ENCODE data around the gene SEC31A.
"Not testable (repeated sequence)": the region's sequence is repeated elsewhere in the genome, so short reads cannot be mapped to it uniquely, and the experiment has no call there.

SEC31A gene

GRCh38 chr4:82864336-82864979 is 26.5 kb downstream of the SEC31A start:
- DNase-seq (ENCODE audit: low spot score) = no peak
- no peak for TF ChIP-seq CTCF (IDR thresholded peaks at IDR 0.05; ENCODE audit: borderline replicate concordance, control extremely low read depth, extremely low read depth, insufficient read depth, missing control alignments)

GRCh38 chr4:82861529-82861928 is 29.4 kb downstream of the SEC31A start:
- no peak for TF ChIP-seq CTCF (IDR thresholded peaks at IDR 0.05; ENCODE audit: borderline replicate concordance, control extremely low read depth, extremely low read depth, insufficient read depth, missing control alignments)
- in situ Hi-C loops (cut with MboI; ENCODE audit: low sequenced_read_pairs, unreplicated experiment) = no loop called here
- DNase-seq (ENCODE audit: low spot score) = no peak

More at GRCh38 chr4:82864336-82864979, 26.5 kb downstream of the SEC31A start:
- in situ Hi-C loops (cut with MboI; ENCODE audit: low sequenced_read_pairs, unreplicated experiment) = no loop called here

GRCh38 chr4:82860487-82860886 is 30.5 kb downstream of the SEC31A start:
- in situ Hi-C loops (cut with MboI; ENCODE audit: low sequenced_read_pairs, unreplicated experiment); DNase-seq (ENCODE audit: low spot score): not testable (repeated sequence)

- TF ChIP-seq CTCF (IDR thresholded peaks at IDR 0.05; ENCODE audit: borderline replicate concordance, control extremely low read depth, extremely low read depth, insufficient read depth, missing control alignments) = no peak
- in situ Hi-C loops (cut with MboI; ENCODE audit: low sequenced_read_pairs, unreplicated experiment) = no loop called here
- DNase-seq (ENCODE audit: low spot score) = no peak
Measured at GRCh38 chr4:82852751-82853285, 38.1 kb downstream of the SEC31A start.

- TF ChIP-seq CTCF (IDR thresholded peaks at IDR 0.05; ENCODE audit: borderline replicate concordance, control extremely low read depth, extremely low read depth, insufficient read depth, missing control alignments) = peak; percentile 25
- DNase-seq (ENCODE audit: low spot score) = peak; percentile 15
- in situ Hi-C loops (cut with MboI; ENCODE audit: low sequenced_read_pairs, unreplicated experiment) = no loop called here
Measured at GRCh38 chr4:82851885-82852750, 38.8 kb downstream of the SEC31A start.

- in situ Hi-C loops (cut with MboI; ENCODE audit: low sequenced_read_pairs, unreplicated experiment) = no loop called here
- DNase-seq (ENCODE audit: low spot score) = no peak
- TF ChIP-seq CTCF (IDR thresholded peaks at IDR 0.05; ENCODE audit: borderline replicate concordance, control extremely low read depth, extremely low read depth, insufficient read depth, missing control alignments) = no peak
Measured at GRCh38 chr4:82851318-82851717, 39.6 kb downstream of the SEC31A start.

- no peak for TF ChIP-seq CTCF (IDR thresholded peaks at IDR 0.05; ENCODE audit: borderline replicate concordance, control extremely low read depth, extremely low read depth, insufficient read depth, missing control alignments)
- no peak for DNase-seq (ENCODE audit: low spot score)
- in situ Hi-C loops (cut with MboI; ENCODE audit: low sequenced_read_pairs, unreplicated experiment) = no loop called here
Measured at GRCh38 chr4:82850684-82851083, 40.3 kb downstream of the SEC31A start.
